Transverse colon (tissue), 4 donors: ENCODE data around the gene MKI67. TPM values are rescaled to one million over a fixed set of nuclear protein-coding genes. Genes with fewer than 3 reads are reported as not detected.

Experiments used
- DNase-seq: peaks from one replicate; pipeline ENCODE4 v3.0.0-alpha.2; 2019
- H3K27ac ChIP-seq, 4 donors: fragments of 200-600 bp; sonication (generic); 2 replicates each; pipeline ENCODE4 v1.5.1; 2016 to 2018; ENCODE audit warnings: inconsistent platforms in 4 of 4
- H3K27me3 ChIP-seq: fragments of 200-600 bp; sonication (generic); 2 replicates; pipeline ENCODE4 v1.5.1; 2017; ENCODE audit warnings: inconsistent platforms
- H3K36me3 ChIP-seq, 4 donors: fragments of 200-600 bp; sonication (generic); 2 replicates each; pipeline ENCODE4 v1.5.1; 2017 to 2019; ENCODE audit warnings: inconsistent platforms in 4 of 4
- H3K4me1 ChIP-seq, 4 donors: fragments of 200-600 bp; sonication (generic); 2 replicates each; pipeline ENCODE4 v1.5.1; 2017 to 2020; ENCODE audit warnings: inconsistent platforms in 4 of 4
- H3K4me3 ChIP-seq, 4 donors: fragments of 200-600 bp; sonication (generic); 1 replicate in 1 of 4; 2 replicates in 3 of 4; pipeline versions ENCODE4 v1.5.1 to v1.6.1; 2017 to 2019; ENCODE audit warnings: inconsistent platforms in 4 of 4
- H3K9me3 ChIP-seq, 2 donors: fragments of 200-600 bp; sonication (generic); 2 replicates each; pipeline ENCODE4 v1.5.1; 2017 to 2019; ENCODE audit warnings: inconsistent platforms in 2 of 2
- EP300 ChIP-seq: sonication (generic); formaldehyde crosslinking; IDR thresholded peaks from one replicate; pipeline ENCODE4 v1.6.1; 2017; ENCODE audit warnings: antibody characterized with exemption, low read depth
- POLR2A ChIP-seq: fragments of 450-650 bp; IDR thresholded peaks from one replicate; pipeline ENCODE4 v1.6.1; 2016; ENCODE audit warnings: antibody characterized with exemption, mild to moderate bottlenecking, moderate library complexity
- POLR2AphosphoS5 ChIP-seq, 3 donors: sonication (generic); formaldehyde crosslinking; IDR thresholded peaks; one replicate each; pipeline ENCODE4 v1.6.1; 2016; ENCODE audit warnings: antibody characterized with exemption in 3 of 3
- WGBS, 2 donors: methylation state at CpG; one replicate each; pipeline ENCODE4 v1.1.5; 2018; ENCODE audit warnings: low coverage in 1 of 2; 5-methylcytosine and 5-hydroxymethylcytosine counted together
- in situ Hi-C, 4 donors: fragments of 200-750 bp; cut with MboI; loops; one replicate each; pipeline versions ENCODE4 v1.15.0 to v1.15.1; 2017; ENCODE audit warnings: low sequenced_read_pairs in 3 of 4, low pct_ligation_motif_present in 1 of 4, low pct_unique_long_range_greater_than_20kb in 1 of 4
- intact Hi-C: fragments of 100-400 bp; cut with DNase I; formaldehyde crosslinking; loops from one replicate; pipeline ENCODE4 v1.15.1; 2023; ENCODE audit warnings: low total_unique reads
- total RNA-seq, 4 donors: library from RNA; depleted of rRNA; stranded (reverse); fragments of >200 nt; gene quantifications; one replicate each; pipeline ENCODE4 v1.1.0, GENCODE V29; 2016
- TF ChIP-seq, protein P1 (sequence below), 5 experiments: fragments of 200-600 bp in 3 of 5; fragments of 450-650 bp in 2 of 5; sonication (generic) in 3 of 5; IDR thresholded peaks; 1 replicate in 2 of 5; 2 replicates in 3 of 5; pipeline ENCODE4 v1.5.1; 2016 to 2017; ENCODE audit warnings: antibody characterized with exemption in 5 of 5, inconsistent platforms in 3 of 5, mild to moderate bottlenecking in 2 of 5, moderate library complexity in 1 of 5

The MKI67 gene
- total RNA-seq, 4 donors from 2014 or later = 4.5 to 40.8 (median 8.4) TPM

GRCh38 chr10:128150561-128150960 lies 24.3 kb upstream of the MKI67 start:
- TF ChIP-seq, protein P1, sequence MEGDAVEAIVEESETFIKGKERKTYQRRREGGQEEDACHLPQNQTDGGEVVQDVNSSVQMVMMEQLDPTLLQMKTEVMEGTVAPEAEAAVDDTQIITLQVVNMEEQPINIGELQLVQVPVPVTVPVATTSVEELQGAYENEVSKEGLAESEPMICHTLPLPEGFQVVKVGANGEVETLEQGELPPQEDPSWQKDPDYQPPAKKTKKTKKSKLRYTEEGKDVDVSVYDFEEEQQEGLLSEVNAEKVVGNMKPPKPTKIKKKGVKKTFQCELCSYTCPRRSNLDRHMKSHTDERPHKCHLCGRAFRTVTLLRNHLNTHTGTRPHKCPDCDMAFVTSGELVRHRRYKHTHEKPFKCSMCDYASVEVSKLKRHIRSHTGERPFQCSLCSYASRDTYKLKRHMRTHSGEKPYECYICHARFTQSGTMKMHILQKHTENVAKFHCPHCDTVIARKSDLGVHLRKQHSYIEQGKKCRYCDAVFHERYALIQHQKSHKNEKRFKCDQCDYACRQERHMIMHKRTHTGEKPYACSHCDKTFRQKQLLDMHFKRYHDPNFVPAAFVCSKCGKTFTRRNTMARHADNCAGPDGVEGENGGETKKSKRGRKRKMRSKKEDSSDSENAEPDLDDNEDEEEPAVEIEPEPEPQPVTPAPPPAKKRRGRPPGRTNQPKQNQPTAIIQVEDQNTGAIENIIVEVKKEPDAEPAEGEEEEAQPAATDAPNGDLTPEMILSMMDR (IDR thresholded peaks at IDR 0.05) = no peak
- TF ChIP-seq POLR2A (no peak), POLR2AphosphoS5 (IDR thresholded peaks at IDR 0.05) (no peak), EP300 (no peak)
- H3K27ac ChIP-seq = no peak overlapping the region
- H3K36me3 ChIP-seq = no peaks in the 10 kb centered on the region
- intact Hi-C loops (no loop called here), in situ Hi-C loops (no loop called here)
- peaks cover 21% of the 10 kb centered on the region for H3K27me3 ChIP-seq
- no peaks in the 10 kb centered on the region for H3K9me3 ChIP-seq
- H3K4me3 ChIP-seq = peak overlapping the region in 3 of 4 donors; percentile 33 to 61 (median 40)
- 77 to 100% methylated on average over 1 to 20 of the region's 20 CpGs for WGBS, 2 donors
- peaks cover 0 to 10% (median 7%) of the 10 kb centered on the region in 4 donors for H3K4me1 ChIP-seq
- DNase-seq = no peak

DNA sequence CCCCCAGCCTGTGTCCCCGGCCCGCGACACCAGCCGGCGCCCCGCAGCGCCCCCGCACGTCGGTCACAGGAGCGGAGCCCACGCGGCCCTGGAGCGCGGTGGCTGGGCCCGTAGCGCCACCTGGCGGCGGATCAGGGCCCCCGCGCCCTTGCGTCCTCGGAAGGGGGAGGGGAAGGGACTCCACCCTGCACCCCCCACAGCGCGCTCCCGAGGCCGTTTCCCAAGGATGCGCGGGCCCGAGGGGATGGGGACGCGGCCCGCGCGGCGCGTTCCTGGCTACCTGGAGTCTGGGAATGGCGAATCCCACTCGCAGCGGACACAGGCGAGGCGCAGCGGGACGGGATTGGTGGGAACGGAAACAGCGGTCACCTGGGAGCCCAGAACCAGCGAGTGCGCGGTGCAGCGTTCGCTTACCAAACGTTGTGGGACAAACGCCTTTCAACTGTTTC lies 23.8 kb upstream of the MKI67 start:
- intact Hi-C loops = no loop called here
- Histone ChIP-seq H3K27me3 (peaks cover 21% of the 10 kb centered on the region), H3K4me1 (peaks cover 0 to 10% (median 7%) of the 10 kb centered on the region in 4 donors), H3K9me3 (no peaks in the 10 kb centered on the region), H3K27ac (no peak overlapping the region), H3K4me3 (peak overlapping the region in 3 of 4 donors; percentile 33 to 61 (median 40)), H3K36me3 (no peaks in the 10 kb centered on the region)
- in situ Hi-C loops = no loop called here
- TF ChIP-seq, protein P1 (IDR thresholded peaks at IDR 0.05) = peak; percentile 74 to 93 (median 81)
- TF ChIP-seq EP300 = no peak
- TF ChIP-seq POLR2A = no peak
- no peak for TF ChIP-seq POLR2AphosphoS5 (IDR thresholded peaks at IDR 0.05)
- peak; percentile 71 for DNase-seq
- WGBS, 2 donors = 0 to 3% methylated on average over 1 to 14 of the region's 53 CpGs

- no peak for DNase-seq
- no peak overlapping the region for H3K27ac ChIP-seq
- peaks cover 21% of the 10 kb centered on the region for H3K27me3 ChIP-seq
- intact Hi-C loops (no loop called here), in situ Hi-C loops (loop anchor here in 2 of 4 donors (10.0 kb wide), 2 partner anchors 65 to 75 kb away; no protein-coding TSS in a partner anchor)
- peaks cover 0 to 10% (median 7%) of the 10 kb centered on the region in 4 donors for H3K4me1 ChIP-seq
- no peaks in the 10 kb centered on the region for H3K36me3 ChIP-seq
- WGBS, 2 donors = 38 to 70% methylated on average over 2 to 51 of the region's 61 CpGs
- peak overlapping the region in 3 of 4 donors; percentile 33 to 61 (median 40) for H3K4me3 ChIP-seq
- no peaks in the 10 kb centered on the region for H3K9me3 ChIP-seq
- no peak for TF ChIP-seq POLR2A
- no peak for TF ChIP-seq POLR2AphosphoS5 (IDR thresholded peaks at IDR 0.05)
Observed at GRCh38 chr10:128149267-128150014, 23.2 kb upstream of the MKI67 start.

DNA sequence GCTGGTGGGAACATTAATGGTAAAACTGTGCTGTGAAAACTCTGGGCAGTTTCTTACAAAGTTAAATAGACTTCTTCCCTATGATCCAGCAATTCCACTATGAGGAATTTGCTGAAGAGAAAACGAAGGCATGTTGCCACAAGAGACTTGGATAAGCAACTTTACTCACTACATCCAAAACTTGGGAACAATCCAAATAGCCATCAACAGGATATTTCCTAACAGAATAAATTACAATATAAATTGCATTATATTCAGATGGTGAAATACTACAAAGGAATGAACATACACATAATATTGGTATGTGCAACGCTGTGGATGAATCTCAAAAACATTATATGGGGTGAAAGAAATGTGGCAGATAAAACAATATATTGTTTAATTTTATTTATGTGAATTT lies 21.4 kb upstream of the MKI67 start:
- H3K27ac ChIP-seq = no peak overlapping the region
- H3K4me1 ChIP-seq = peaks cover 0 to 10% (median 7%) of the 10 kb centered on the region in 4 donors
- H3K9me3 ChIP-seq = no peaks in the 10 kb centered on the region
- TF ChIP-seq POLR2A (no peak), EP300 (no peak), POLR2AphosphoS5 (IDR thresholded peaks at IDR 0.05) (no peak)
- TF ChIP-seq, protein P1 (IDR thresholded peaks at IDR 0.05) = no peak
- WGBS, 2 donors = 45 to 61% methylated on average over 2 of the region's 2 CpGs
- in situ Hi-C loops (loop anchor here in 2 of 4 donors (10.0 kb wide), 2 partner anchors 63 to 73 kb away; no protein-coding TSS in a partner anchor), intact Hi-C loops (no loop called here)
- H3K36me3 ChIP-seq = no peaks in the 10 kb centered on the region
- no peak overlapping the region for H3K4me3 ChIP-seq
- DNase-seq = no peak
- H3K27me3 ChIP-seq = peaks cover 21% of the 10 kb centered on the region
